ENCODE data around the gene BRSK2.

Gene BRSK2

DNA sequence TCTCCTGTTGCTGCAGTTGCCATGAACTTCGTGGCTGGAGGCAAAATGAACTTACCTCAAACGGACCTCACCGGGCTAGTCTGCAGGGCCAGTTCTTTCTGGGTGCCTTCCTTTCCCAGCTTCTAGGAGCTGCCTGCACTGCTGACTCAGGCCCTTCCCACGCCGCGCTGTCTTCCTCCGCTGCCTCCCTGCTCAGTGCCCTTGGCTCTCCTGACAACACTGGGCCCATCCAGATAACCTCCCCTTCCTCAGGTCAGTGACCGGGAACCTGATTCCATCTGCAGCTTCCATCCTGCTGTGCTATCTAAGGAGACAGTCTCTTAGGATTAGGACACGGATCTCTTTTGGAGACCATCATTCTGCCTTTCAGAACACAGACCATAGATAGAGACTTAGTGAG, 77.5 kb downstream of the BRSK2 start:
- no peaks in the 10 kb centered on the region for H3K4me1 ChIP-seq (ENCODE audit: control insufficient read depth, insufficient read depth, low read length)
- peaks cover 0 to 26% of the 10 kb centered on the region in 2 experiments; a peak in 1 of 3 replicates for H3K36me3 ChIP-seq (ENCODE audit: control insufficient read depth in 2 of 2, insufficient read depth in 1 of 2, low read length in 2 of 2)
- H3K4me3 ChIP-seq (ENCODE audit: low read depth, low read length): no peak overlapping the region
- TF ChIP-seq BCL11A (tag by site-specific recombination; IDR thresholded peaks at IDR 0.05; ENCODE audit: low read depth) (no peak), ZNF10 (tag by site-specific recombination; IDR thresholded peaks at IDR 0.05) (no peak), ZNF561 (tag by site-specific recombination; IDR thresholded peaks at IDR 0.05; ENCODE audit: borderline replicate concordance) (no peak), ZNF837 (tag by site-specific recombination; IDR thresholded peaks at IDR 0.05) (no peak), ZNF426 (tag by site-specific recombination; IDR thresholded peaks at IDR 0.05) (no peak), ZNF366 (tag by site-specific recombination; conservative IDR thresholded peaks at IDR 0.05) (no peak), ZNF596 (tag by site-specific recombination; IDR thresholded peaks at IDR 0.05) (no peak), ZNF560 (tag by site-specific recombination; IDR thresholded peaks at IDR 0.05; ENCODE audit: borderline replicate concordance) (no peak), ZNF24 (tag by site-specific recombination; IDR thresholded peaks at IDR 0.05) (no peak), ZNF514 (tag by site-specific recombination; IDR thresholded peaks at IDR 0.05) (no peak), SP7 (tag by site-specific recombination; IDR thresholded peaks at IDR 0.05) (no peak)
- no peak overlapping the region for H3K27ac ChIP-seq (ENCODE audit: extremely low read depth, low read depth, low read length)
- ChIA-PET CTCF (interaction anchor here (0.7 kb wide), 1 partner anchor 439 kb away, joined by 3 read pairs; no protein-coding TSS in a partner anchor), POLR2A (no interaction called here)
- no peaks in the 10 kb centered on the region for H3K9me3 ChIP-seq (ENCODE audit: control insufficient read depth, insufficient read depth, low read depth, low read length)

DNA sequence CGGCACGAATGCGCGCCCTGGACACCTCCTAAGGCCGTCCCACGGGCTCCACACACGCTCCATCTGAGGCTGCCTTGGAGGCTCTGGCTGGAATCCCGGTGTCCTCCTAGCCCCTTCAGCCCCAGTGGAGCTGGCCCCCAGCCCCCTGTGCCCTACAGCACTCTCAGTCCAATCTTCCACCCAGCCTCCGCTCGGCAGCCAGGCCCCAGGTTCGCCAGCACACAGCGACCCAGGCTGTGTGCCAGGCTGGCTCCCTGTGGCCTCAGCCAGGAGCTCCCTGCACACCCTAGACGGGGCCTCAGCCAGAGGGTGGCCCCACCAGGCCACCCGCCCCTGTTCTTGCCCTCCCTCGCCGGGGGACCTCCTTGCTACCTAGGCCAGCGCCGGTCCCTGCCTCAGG, 78.3 kb downstream of the BRSK2 start:
- TF ChIP-seq ZBTB1 (tag by site-specific recombination; IDR thresholded peaks at IDR 0.05) (no peak), ZNF221 (tag by site-specific recombination; IDR thresholded peaks at IDR 0.05; ENCODE audit: borderline replicate concordance) (no peak), ZNF530 (tag by site-specific recombination; IDR thresholded peaks at IDR 0.05; ENCODE audit: low read depth) (no peak)
- TF ChIP-seq, protein P1, sequence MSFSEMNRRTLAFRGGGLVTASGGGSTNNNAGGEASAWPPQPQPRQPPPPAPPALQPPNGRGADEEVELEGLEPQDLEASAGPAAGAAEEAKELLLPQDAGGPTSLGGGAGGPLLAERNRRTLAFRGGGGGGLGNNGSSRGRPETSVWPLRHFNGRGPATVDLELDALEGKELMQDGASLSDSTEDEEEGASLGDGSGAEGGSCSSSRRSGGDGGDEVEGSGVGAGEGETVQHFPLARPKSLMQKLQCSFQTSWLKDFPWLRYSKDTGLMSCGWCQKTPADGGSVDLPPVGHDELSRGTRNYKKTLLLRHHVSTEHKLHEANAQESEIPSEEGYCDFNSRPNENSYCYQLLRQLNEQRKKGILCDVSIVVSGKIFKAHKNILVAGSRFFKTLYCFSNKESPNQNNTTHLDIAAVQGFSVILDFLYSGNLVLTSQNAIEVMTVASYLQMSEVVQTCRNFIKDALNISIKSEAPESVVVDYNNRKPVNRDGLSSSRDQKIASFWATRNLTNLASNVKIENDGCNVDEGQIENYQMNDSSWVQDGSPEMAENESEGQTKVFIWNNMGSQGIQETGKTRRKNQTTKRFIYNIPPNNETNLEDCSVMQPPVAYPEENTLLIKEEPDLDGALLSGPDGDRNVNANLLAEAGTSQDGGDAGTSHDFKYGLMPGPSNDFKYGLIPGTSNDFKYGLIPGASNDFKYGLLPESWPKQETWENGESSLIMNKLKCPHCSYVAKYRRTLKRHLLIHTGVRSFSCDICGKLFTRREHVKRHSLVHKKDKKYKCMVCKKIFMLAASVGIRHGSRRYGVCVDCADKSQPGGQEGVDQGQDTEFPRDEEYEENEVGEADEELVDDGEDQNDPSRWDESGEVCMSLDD (tag by site-specific recombination; IDR thresholded peaks at IDR 0.05): no peak
- TF ChIP-seq, protein P2, sequence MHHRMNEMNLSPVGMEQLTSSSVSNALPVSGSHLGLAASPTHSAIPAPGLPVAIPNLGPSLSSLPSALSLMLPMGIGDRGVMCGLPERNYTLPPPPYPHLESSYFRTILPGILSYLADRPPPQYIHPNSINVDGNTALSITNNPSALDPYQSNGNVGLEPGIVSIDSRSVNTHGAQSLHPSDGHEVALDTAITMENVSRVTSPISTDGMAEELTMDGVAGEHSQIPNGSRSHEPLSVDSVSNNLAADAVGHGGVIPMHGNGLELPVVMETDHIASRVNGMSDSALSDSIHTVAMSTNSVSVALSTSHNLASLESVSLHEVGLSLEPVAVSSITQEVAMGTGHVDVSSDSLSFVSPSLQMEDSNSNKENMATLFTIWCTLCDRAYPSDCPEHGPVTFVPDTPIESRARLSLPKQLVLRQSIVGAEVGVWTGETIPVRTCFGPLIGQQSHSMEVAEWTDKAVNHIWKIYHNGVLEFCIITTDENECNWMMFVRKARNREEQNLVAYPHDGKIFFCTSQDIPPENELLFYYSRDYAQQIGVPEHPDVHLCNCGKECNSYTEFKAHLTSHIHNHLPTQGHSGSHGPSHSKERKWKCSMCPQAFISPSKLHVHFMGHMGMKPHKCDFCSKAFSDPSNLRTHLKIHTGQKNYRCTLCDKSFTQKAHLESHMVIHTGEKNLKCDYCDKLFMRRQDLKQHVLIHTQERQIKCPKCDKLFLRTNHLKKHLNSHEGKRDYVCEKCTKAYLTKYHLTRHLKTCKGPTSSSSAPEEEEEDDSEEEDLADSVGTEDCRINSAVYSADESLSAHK (tag by site-specific recombination; IDR thresholded peaks at IDR 0.05): no peak
- TF ChIP-seq, protein P3, sequence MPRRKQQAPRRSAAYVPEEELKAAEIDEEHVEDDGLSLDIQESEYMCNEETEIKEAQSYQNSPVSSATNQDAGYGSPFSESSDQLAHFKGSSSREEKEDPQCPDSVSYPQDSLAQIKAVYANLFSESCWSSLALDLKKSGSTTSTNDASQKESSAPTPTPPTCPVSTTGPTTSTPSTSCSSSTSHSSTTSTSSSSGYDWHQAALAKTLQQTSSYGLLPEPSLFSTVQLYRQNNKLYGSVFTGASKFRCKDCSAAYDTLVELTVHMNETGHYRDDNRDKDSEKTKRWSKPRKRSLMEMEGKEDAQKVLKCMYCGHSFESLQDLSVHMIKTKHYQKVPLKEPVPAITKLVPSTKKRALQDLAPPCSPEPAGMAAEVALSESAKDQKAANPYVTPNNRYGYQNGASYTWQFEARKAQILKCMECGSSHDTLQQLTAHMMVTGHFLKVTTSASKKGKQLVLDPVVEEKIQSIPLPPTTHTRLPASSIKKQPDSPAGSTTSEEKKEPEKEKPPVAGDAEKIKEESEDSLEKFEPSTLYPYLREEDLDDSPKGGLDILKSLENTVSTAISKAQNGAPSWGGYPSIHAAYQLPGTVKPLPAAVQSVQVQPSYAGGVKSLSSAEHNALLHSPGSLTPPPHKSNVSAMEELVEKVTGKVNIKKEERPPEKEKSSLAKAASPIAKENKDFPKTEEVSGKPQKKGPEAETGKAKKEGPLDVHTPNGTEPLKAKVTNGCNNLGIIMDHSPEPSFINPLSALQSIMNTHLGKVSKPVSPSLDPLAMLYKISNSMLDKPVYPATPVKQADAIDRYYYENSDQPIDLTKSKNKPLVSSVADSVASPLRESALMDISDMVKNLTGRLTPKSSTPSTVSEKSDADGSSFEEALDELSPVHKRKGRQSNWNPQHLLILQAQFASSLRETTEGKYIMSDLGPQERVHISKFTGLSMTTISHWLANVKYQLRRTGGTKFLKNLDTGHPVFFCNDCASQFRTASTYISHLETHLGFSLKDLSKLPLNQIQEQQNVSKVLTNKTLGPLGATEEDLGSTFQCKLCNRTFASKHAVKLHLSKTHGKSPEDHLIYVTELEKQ (tag by site-specific recombination; IDR thresholded peaks at IDR 0.05; ENCODE audit: borderline replicate concordance): no peak
- no peak overlapping the region for H3K27ac ChIP-seq (ENCODE audit: extremely low read depth, low read depth, low read length)
- H3K9me3 ChIP-seq (ENCODE audit: control insufficient read depth, insufficient read depth, low read depth, low read length): no peaks in the 10 kb centered on the region
- ChIA-PET POLR2A (interaction anchor here (0.5 kb wide), 1 partner anchor 15 kb away, joined by 3 read pairs; no protein-coding TSS in a partner anchor), CTCF (interaction anchor here (0.7 kb wide), 1 partner anchor 439 kb away, joined by 3 read pairs; no protein-coding TSS in a partner anchor)
- H3K4me1 ChIP-seq (ENCODE audit: control insufficient read depth, insufficient read depth, low read length): no peaks in the 10 kb centered on the region
- peaks cover 0 to 18% of the 10 kb centered on the region in 2 experiments; a peak in 1 of 3 replicates for H3K36me3 ChIP-seq (ENCODE audit: control insufficient read depth in 2 of 2, insufficient read depth in 1 of 2, low read length in 2 of 2)
- no peak overlapping the region for H3K4me3 ChIP-seq (ENCODE audit: low read depth, low read length)

Measured in HEK293 (cell line).